Body of pancreas (tissue), 4 donors: ENCODE results near the gene DLGAP1.

Experiments
- POLR2A ChIP-seq, 3 donors: fragments of 450-650 bp; IDR thresholded peaks; one replicate each; pipeline ENCODE4 v1.6.1; 2016; ENCODE audit warnings: antibody characterized with exemption in 3 of 3, mild to moderate bottlenecking in 2 of 3
- TF ChIP-seq, protein P1 (sequence below), 7 experiments: fragments of 450-650 bp in 4 of 7; fragments of 200-600 bp in 3 of 7; sonication (generic) in 3 of 7; IDR thresholded peaks; one replicate each; pipeline ENCODE4 v1.5.1; 2016 to 2019; ENCODE audit warnings: antibody characterized with exemption in 7 of 7

GRCh38 chr18:3494569-3494968 is 960.5 kb downstream of the DLGAP1 start:
- TF ChIP-seq, protein P1, sequence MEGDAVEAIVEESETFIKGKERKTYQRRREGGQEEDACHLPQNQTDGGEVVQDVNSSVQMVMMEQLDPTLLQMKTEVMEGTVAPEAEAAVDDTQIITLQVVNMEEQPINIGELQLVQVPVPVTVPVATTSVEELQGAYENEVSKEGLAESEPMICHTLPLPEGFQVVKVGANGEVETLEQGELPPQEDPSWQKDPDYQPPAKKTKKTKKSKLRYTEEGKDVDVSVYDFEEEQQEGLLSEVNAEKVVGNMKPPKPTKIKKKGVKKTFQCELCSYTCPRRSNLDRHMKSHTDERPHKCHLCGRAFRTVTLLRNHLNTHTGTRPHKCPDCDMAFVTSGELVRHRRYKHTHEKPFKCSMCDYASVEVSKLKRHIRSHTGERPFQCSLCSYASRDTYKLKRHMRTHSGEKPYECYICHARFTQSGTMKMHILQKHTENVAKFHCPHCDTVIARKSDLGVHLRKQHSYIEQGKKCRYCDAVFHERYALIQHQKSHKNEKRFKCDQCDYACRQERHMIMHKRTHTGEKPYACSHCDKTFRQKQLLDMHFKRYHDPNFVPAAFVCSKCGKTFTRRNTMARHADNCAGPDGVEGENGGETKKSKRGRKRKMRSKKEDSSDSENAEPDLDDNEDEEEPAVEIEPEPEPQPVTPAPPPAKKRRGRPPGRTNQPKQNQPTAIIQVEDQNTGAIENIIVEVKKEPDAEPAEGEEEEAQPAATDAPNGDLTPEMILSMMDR (IDR thresholded peaks at IDR 0.05), result no peak
- no peak for TF ChIP-seq POLR2A (IDR thresholded peaks at IDR 0.05)
